ACHN (cell line): Measurements from ENCODE around the gene TOM1.

ENCODE experiments used
- DNase-seq: peaks from one replicate; pipeline ENCODE4 v3.0.0-alpha.2; 2015
- in situ Hi-C: cut with HindIII; loops from 2 replicates; pipeline ENCODE4 v1.10.0; 2017; ENCODE audit warnings: low sequenced_read_pairs, low pct_ligation_motif_present, low pct_unique_long_range_greater_than_20kb

The TOM1 gene

GRCh38 chr22:35318346-35319215, 18.9 kb downstream of the TOM1 start:
- DNase-seq = no peak
- in situ Hi-C loops = no loop called here

- no peak for DNase-seq
- in situ Hi-C loops = no loop called here
Measured at GRCh38 chr22:35319244-35319985, 19.7 kb downstream of the TOM1 start.

- DNase-seq = no peak
- in situ Hi-C loops = no loop called here
Measured at GRCh38 chr22:35322126-35322525, 22.4 kb downstream of the TOM1 start.

GRCh38 chr22:35322893-35323292, 23.2 kb downstream of the TOM1 start:
- no peak for DNase-seq
- in situ Hi-C loops = no loop called here

- no peak for DNase-seq
- in situ Hi-C loops = no loop called here
Measured at GRCh38 chr22:35323305-35323704, 23.6 kb downstream of the TOM1 start.

GRCh38 chr22:35324067-35324466, 24.4 kb downstream of the TOM1 start:
- no peak for DNase-seq
- in situ Hi-C loops = no loop called here

- no peak for DNase-seq
- in situ Hi-C loops = no loop called here
Measured at GRCh38 chr22:35324762-35325161, 25.1 kb downstream of the TOM1 start.

GRCh38 chr22:35325209-35325608, 25.5 kb downstream of the TOM1 start:
- in situ Hi-C loops = no loop called here
- no peak for DNase-seq

- in situ Hi-C loops = no loop called here
Measured at GRCh38 chr22:35326854-35327562, 27.3 kb downstream of the TOM1 start.

GRCh38 chr22:35327690-35328471, 28.2 kb downstream of the TOM1 start:
- DNase-seq = no peak
- in situ Hi-C loops = no loop called here

More at GRCh38 chr22:35326854-35327562, 27.3 kb downstream of the TOM1 start:
- DNase-seq = no peak

- DNase-seq = no peak
- in situ Hi-C loops = no loop called here
Measured at GRCh38 chr22:35328472-35328885, 28.8 kb downstream of the TOM1 start.

GRCh38 chr22:35329114-35329847, 29.6 kb downstream of the TOM1 start:
- in situ Hi-C loops = no loop called here
- no peak for DNase-seq

GRCh38 chr22:35330258-35330861, 30.7 kb downstream of the TOM1 start:
- in situ Hi-C loops = no loop called here
- no peak for DNase-seq

GRCh38 chr22:35332278-35332677, 32.6 kb downstream of the TOM1 start:
- no peak for DNase-seq
- in situ Hi-C loops = no loop called here

GRCh38 chr22:35333220-35333619, 33.5 kb downstream of the TOM1 start:
- in situ Hi-C loops = no loop called here
- no peak for DNase-seq

GRCh38 chr22:35334004-35334403, 34.3 kb downstream of the TOM1 start:
- DNase-seq = no peak
- in situ Hi-C loops = no loop called here

GRCh38 chr22:35335468-35335867, 35.8 kb downstream of the TOM1 start:
- DNase-seq = no peak
- in situ Hi-C loops = no loop called here
